Tibial artery (tissue), 4 donors: ENCODE measurements around the gene TMEM132D.

Source experiments
- DNase-seq, 2 donors: peaks; one replicate each; pipeline ENCODE4 v3.0.0-alpha.2; 2019
- H3K27ac ChIP-seq, 2 donors: fragments of 200-600 bp; sonication (generic) in 1 of 2; 1 replicate in 1 of 2; 2 replicates in 1 of 2; pipeline ENCODE4 v1.5.1; 2018 to 2019; ENCODE audit warnings: mild to moderate bottlenecking in 1 of 2
- H3K27me3 ChIP-seq, 2 donors: fragments of 200-600 bp; sonication (generic) in 1 of 2; one replicate each; pipeline versions ENCODE4 v1.5.1 to v1.6.0; 2016 to 2019
- H3K36me3 ChIP-seq, 3 donors: fragments of 200-600 bp; sonication (generic) in 2 of 3; one replicate each; pipeline ENCODE4 v1.5.1; 2016 to 2019; ENCODE audit warnings: mild to moderate bottlenecking in 2 of 3
- H3K4me1 ChIP-seq, 4 donors: fragments of 200-600 bp; sonication (generic) in 2 of 4; 1 replicate in 3 of 4; 2 replicates in 1 of 4; pipeline ENCODE4 v1.5.1; 2016 to 2019
- H3K4me3 ChIP-seq, 2 donors: fragments of 200-600 bp; sonication (generic) in 1 of 2; 1 replicate in 1 of 2; 2 replicates in 1 of 2; pipeline ENCODE4 v1.5.1; 2018 to 2019; ENCODE audit warnings: mild to moderate bottlenecking in 2 of 2
- H3K9me3 ChIP-seq, 3 donors: fragments of 200-600 bp; sonication (generic) in 1 of 3; one replicate each; pipeline ENCODE4 v1.5.1; 2016 to 2019
- CTCF ChIP-seq, 2 experiments: fragments of 200-600 bp in 1 of 2; fragments of 450-650 bp in 1 of 2; IDR thresholded peaks; one replicate each; pipeline ENCODE4 v1.5.1; 2017 to 2019; ENCODE audit warnings: antibody characterized with exemption in 2 of 2, mild to moderate bottlenecking in 1 of 2, moderate library complexity in 1 of 2
- intact Hi-C: fragments of 100-400 bp; cut with DNase I; formaldehyde crosslinking; loops from one replicate; pipeline ENCODE4 v1.15.0; 2023; ENCODE audit warnings: low total_unique reads

Gene TMEM132D

GRCh38 chr12:129672110-129672509 is 231.7 kb downstream of the TMEM132D start:
- H3K27ac ChIP-seq, result no peak overlapping the region

GRCh38 chr12:129670256-129670920 is 233.4 kb downstream of the TMEM132D start:
- DNase-seq, result no peak
- no peaks in the 10 kb centered on the region for H3K36me3 ChIP-seq
- no peaks in the 10 kb centered on the region for H3K27me3 ChIP-seq
- TF ChIP-seq CTCF (IDR thresholded peaks at IDR 0.05), result no peak
- no peak overlapping the region for H3K27ac ChIP-seq
- no peak overlapping the region for H3K4me3 ChIP-seq
- peaks cover 0 to 3% (median 0%) of the 10 kb centered on the region in 3 donors for H3K9me3 ChIP-seq
- intact Hi-C loops, result no loop called here
- no peaks in the 10 kb centered on the region for H3K4me1 ChIP-seq

More at GRCh38 chr12:129672110-129672509, 231.7 kb downstream of the TMEM132D start:
- intact Hi-C loops, result no loop called here
- H3K4me3 ChIP-seq, result no peak overlapping the region
- peaks cover 0 to 3% (median 0%) of the 10 kb centered on the region in 3 donors for H3K9me3 ChIP-seq
- no peaks in the 10 kb centered on the region for H3K36me3 ChIP-seq
- no peaks in the 10 kb centered on the region for H3K4me1 ChIP-seq
- DNase-seq, result no peak
- no peaks in the 10 kb centered on the region for H3K27me3 ChIP-seq
- TF ChIP-seq CTCF (IDR thresholded peaks at IDR 0.05), result no peak

GRCh38 chr12:129665414-129665813 is 238.4 kb downstream of the TMEM132D start:
- no peak for TF ChIP-seq CTCF (IDR thresholded peaks at IDR 0.05)
- no peak for DNase-seq
- Histone ChIP-seq H3K36me3 (no peaks in the 10 kb centered on the region), H3K27ac (no peak overlapping the region), H3K4me1 (no peaks in the 10 kb centered on the region), H3K9me3 (peaks cover 0 to 2% (median 0%) of the 10 kb centered on the region in 3 donors), H3K27me3 (no peaks in the 10 kb centered on the region), H3K4me3 (no peak overlapping the region)
- intact Hi-C loops, result no loop called here

- no peaks in the 10 kb centered on the region for H3K27me3 ChIP-seq
- H3K36me3 ChIP-seq, result no peaks in the 10 kb centered on the region
- no peak overlapping the region for H3K4me3 ChIP-seq
- H3K27ac ChIP-seq, result no peak overlapping the region
- H3K4me1 ChIP-seq, result no peaks in the 10 kb centered on the region
- intact Hi-C loops, result no loop called here
- TF ChIP-seq CTCF (IDR thresholded peaks at IDR 0.05), result no peak
- H3K9me3 ChIP-seq, result peaks cover 0 to 6% (median 0%) of the 10 kb centered on the region in 3 donors
- DNase-seq, result no peak
Observed at GRCh38 chr12:129662234-129662633, 241.6 kb downstream of the TMEM132D start.

- peaks cover 0 to 6% (median 0%) of the 10 kb centered on the region in 3 donors for H3K9me3 ChIP-seq
- H3K36me3 ChIP-seq, result no peaks in the 10 kb centered on the region
- no peak overlapping the region for H3K4me3 ChIP-seq
- intact Hi-C loops, result no loop called here
- H3K27ac ChIP-seq, result no peak overlapping the region
- no peaks in the 10 kb centered on the region for H3K27me3 ChIP-seq
- DNase-seq, result no peak
- TF ChIP-seq CTCF (IDR thresholded peaks at IDR 0.05), result no peak
- no peaks in the 10 kb centered on the region for H3K4me1 ChIP-seq
Observed at GRCh38 chr12:129660946-129661345, 242.9 kb downstream of the TMEM132D start.
